ENCODE data around the gene INTS3.

The INTS3 gene

DNA sequence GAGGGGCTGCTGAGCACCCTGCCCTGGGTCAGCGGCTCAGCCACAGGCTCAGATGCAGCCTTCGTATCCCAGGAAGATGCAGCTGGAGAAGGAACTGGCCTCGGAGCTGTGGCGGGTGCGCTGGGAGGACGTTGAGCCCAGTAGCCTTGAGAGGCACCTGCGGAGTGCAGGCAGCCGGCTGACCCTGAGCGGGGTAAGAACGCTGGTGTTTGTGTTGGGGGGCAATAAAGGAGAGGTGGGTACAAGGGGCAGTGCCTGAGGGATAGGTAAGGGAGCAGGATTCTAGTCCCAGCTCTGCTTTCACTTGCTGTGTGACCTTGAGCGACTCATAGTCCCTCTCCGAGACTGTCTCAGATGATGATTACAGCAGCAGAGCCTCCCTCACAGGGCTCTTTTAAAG lies 43.0 kb upstream of the INTS3 start:
- DNase-seq (ENCODE audit: low spot score): no peak
- TF ChIP-seq, protein P1, sequence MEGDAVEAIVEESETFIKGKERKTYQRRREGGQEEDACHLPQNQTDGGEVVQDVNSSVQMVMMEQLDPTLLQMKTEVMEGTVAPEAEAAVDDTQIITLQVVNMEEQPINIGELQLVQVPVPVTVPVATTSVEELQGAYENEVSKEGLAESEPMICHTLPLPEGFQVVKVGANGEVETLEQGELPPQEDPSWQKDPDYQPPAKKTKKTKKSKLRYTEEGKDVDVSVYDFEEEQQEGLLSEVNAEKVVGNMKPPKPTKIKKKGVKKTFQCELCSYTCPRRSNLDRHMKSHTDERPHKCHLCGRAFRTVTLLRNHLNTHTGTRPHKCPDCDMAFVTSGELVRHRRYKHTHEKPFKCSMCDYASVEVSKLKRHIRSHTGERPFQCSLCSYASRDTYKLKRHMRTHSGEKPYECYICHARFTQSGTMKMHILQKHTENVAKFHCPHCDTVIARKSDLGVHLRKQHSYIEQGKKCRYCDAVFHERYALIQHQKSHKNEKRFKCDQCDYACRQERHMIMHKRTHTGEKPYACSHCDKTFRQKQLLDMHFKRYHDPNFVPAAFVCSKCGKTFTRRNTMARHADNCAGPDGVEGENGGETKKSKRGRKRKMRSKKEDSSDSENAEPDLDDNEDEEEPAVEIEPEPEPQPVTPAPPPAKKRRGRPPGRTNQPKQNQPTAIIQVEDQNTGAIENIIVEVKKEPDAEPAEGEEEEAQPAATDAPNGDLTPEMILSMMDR (conservative IDR thresholded peaks at IDR 0.05; ENCODE audit: low read depth): no peak
- POLR2A ChIA-PET (ENCODE audit: low non-redundant PET): no interaction called here
- no peak overlapping the region for H3K27ac ChIP-seq
- CTCF ChIA-PET: no interaction called here

DNA sequence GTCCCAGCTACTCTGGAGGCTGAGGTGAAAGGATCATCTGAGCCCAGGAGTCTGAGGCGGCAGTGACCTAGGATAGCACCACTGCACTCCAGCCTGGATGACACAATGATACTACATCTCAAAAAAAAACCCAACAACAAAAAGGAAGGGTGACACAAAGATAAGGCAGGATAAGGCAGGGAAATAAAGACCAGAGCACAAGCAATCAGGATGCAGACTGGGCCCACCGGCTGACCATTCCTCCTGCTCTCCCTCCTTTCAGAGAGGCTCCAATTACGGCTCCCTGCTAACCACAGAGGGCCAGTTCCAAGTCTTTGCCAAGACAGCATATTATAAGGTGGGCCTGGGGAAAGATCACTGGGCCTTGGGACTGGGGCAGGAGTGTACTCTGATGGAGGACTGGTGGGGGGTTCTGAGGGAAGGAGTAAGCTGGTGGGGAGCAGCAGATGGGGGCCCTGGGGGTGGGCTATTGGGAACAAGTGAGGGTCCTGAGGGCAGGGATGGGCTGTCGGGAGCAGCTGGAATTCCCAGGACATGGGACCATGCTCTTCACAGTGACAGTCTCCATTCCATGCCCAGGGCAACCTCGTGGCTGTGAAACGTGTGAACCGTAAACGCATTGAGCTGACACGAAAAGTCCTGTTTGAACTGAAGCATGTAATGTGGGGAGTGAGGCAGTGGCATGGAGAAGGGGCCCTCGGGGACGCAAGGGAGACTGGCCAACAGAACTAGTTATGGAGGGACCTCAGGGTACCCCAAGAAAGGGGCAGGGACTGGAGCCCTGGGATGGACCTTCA lies 42.1 kb upstream of the INTS3 start:
- TF ChIP-seq, protein P1 (conservative IDR thresholded peaks at IDR 0.05; ENCODE audit: low read depth): no peak
- CTCF ChIA-PET: no interaction called here

DNA sequence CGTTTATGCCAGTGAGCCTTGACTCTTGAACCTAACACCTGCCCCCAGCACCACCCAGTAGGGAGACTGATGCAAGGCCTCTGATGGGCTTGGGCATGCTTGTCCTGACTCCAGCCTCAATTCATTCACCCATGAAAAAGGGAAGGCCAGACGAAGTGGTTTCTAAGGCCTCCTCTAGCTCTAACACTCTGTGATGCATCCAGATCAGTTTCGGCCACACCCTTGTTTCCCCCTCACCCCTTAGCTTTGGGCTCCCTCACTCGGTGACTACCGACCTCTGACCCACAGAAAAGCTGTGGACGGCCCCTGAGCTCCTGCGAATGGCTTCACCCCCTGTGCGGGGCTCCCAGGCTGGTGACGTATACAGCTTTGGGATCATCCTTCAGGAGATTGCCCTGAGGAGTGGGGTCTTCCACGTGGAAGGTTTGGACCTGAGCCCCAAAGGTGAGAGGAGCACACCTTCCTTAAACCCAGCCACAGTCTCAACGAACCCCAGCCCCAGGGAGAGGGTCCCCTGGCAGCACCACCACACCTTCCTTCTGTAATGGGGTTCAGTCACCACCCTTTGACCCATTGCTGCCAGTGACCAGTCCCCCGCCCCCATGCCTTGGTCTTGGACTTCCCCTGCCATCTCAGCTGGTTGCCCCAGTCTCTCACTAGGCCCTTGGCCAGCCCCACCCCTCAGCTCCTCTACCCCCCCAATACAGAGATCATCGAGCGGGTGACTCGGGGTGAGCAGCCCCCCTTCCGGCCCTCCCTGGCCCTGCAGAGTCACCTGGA lies 40.3 kb upstream of the INTS3 start:
- no peak overlapping the region for H3K27ac ChIP-seq
- POLR2A ChIA-PET (ENCODE audit: low non-redundant PET): no interaction called here
- TF ChIP-seq, protein P1 (conservative IDR thresholded peaks at IDR 0.05; ENCODE audit: low read depth): no peak
- no peak for DNase-seq (ENCODE audit: low spot score)
- CTCF ChIA-PET: interaction anchor here (0.6 to 1.3 kb wide), 2 partner anchors 9 to 457 kb away, joined by 3 to 5 read pairs; partner anchors contain the start of gene NPR1

More for the DNA sequence above, 42.1 kb upstream of the INTS3 start:
- POLR2A ChIA-PET (ENCODE audit: low non-redundant PET): interaction anchor here (0.6 kb wide), 1 partner anchor 47 kb away, joined by 8 read pairs; no protein-coding TSS in a partner anchor
- no peak overlapping the region for H3K27ac ChIP-seq
- DNase-seq (ENCODE audit: low spot score): no peak

DNA sequence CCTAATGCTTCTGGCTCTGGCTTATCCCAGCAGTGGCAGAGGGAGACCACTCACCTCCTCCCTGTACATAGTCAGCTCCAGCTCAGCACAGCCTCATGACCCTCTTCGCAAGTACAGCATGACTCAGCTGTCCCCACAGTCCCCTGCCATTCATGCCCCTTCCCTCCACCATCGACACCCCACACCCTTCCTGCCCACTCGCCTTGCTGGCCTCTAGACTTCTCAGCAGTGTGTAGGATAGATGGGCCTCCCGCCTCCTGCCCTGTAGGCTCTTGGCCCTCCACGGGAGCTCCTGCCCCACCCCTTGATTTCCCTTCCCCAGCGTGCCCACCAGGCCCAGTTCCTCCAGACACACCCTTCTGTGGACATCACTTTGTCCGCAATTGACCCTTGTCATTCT lies 39.6 kb upstream of the INTS3 start:
- ChIA-PET CTCF (no interaction called here), POLR2A (ENCODE audit: low non-redundant PET) (no interaction called here)
- H3K27ac ChIP-seq: no peak overlapping the region
- TF ChIP-seq, protein P1 (conservative IDR thresholded peaks at IDR 0.05; ENCODE audit: low read depth): no peak
- no peak for DNase-seq (ENCODE audit: low spot score)

DNA sequence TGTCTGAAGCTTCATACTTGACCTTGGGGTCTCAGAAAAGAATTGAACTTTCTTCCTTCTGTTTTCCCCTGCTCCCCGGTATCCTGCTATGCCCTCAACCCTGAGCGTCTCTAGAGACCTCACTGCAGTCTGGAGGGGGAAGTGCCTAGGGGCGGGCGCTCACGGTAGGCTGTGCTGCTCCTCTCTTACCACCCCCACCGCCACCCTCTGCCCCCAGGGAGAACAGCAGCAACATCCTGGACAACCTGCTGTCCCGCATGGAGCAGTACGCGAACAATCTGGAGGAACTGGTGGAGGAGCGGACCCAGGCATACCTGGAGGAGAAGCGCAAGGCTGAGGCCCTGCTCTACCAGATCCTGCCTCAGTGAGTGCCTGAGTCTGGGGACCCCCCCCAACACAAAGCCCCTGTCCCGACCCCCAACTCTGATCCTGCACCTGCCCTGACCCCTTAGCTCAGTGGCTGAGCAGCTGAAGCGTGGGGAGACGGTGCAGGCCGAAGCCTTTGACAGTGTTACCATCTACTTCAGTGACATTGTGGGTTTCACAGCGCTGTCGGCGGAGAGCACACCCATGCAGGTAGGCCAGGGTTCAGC lies 39.0 kb upstream of the INTS3 start:
- ChIA-PET CTCF (no interaction called here), POLR2A (ENCODE audit: low non-redundant PET) (no interaction called here)
- DNase-seq (ENCODE audit: low spot score): no peak
- TF ChIP-seq, protein P1 (conservative IDR thresholded peaks at IDR 0.05; ENCODE audit: low read depth): no peak
- H3K27ac ChIP-seq: no peak overlapping the region

DNA sequence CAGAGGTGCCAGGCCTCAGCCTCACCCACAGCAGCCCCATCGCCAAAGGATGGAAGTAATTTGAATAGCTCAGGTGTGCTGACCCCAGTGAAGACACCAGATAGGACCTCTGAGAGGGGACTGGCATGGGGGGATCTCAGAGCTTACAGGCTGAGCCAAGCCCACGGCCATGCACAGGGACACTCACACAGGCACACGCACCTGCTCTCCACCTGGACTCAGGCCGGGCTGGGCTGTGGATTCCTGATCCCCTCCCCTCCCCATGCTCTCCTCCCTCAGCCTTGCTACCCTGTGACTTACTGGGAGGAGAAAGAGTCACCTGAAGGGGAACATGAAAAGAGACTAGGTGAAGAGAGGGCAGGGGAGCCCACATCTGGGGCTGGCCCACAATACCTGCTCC lies 34.4 kb upstream of the INTS3 start:
- TF ChIP-seq, protein P1 (conservative IDR thresholded peaks at IDR 0.05; ENCODE audit: low read depth): no peak
- DNase-seq (ENCODE audit: low spot score): no peak
- POLR2A ChIA-PET (ENCODE audit: low non-redundant PET): no interaction called here
- CTCF ChIA-PET: no interaction called here
- no peak overlapping the region for H3K27ac ChIP-seq
